GM19468 (cell line): Measurements from ENCODE around the gene USP26.
"Not testable (repeated sequence)": the region's sequence is repeated elsewhere in the genome, so short reads cannot be mapped to it uniquely, and the experiment has no call there.

Experiments
- ATAC-seq: cut with Tn5 transposase; IDR thresholded peaks from one replicate; pipeline ENCODE4 v1.9.1; 2021; ENCODE audit warnings: mild to moderate bottlenecking, moderate library complexity, moderate number of reproducible peaks; ENCODE audit not compliant: unreplicated experiment; ENCODE audit errors: extremely low read depth

Gene USP26

DNA sequence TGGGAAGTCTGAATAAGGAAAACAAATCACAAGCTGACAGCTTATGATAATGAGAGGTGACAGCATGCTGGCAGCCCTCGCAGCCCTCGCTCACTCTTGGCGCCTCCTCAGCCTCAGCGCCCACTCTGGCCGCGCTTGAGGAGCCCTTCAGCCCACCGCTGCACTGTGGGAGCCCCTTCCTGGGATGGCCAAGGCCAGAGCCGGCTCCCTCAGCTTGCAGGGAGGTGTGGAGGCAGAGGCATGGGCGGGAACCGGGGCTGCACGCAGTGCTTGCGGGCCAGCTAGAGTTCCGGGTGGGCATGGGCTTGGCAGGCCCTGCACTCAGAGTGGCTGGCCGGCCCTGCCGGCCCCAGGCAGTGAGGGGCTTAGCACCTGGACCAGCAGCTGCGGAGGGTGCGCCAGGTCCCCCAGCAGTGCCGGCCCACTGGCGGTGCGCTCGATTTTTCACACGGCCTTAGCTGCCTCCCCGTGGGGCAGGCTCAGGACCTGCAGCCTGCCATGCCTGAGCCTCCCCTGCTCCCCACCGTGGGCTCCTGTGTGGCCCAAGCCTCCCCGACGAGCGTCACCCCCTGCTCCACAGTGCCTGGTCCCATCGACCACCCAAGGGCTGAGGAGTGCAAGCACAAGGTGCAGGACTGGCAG lies 52.6 kb downstream of the USP26 start:
- ATAC-seq = not testable (repeated sequence)

DNA sequence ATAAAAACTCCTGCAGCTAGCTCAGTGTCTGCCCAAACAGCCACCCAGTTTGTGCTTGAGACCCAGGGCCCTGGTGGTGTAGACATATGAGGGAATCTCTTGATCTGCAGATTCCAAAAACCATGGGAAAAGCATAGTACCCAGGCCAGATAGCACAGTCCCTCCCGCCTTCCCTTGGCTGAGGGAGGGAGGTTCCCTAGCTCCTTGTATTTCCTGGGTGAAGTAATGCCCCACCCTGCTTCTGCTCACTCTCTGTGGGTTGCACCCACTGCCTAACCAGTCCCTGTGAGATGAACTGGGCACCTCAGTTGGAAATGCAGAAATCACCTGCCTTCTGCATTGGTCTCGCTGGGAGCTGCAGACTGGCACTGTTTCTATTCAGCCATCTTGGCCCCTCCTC lies 54.6 kb downstream of the USP26 start:
- ATAC-seq = no peak

DNA sequence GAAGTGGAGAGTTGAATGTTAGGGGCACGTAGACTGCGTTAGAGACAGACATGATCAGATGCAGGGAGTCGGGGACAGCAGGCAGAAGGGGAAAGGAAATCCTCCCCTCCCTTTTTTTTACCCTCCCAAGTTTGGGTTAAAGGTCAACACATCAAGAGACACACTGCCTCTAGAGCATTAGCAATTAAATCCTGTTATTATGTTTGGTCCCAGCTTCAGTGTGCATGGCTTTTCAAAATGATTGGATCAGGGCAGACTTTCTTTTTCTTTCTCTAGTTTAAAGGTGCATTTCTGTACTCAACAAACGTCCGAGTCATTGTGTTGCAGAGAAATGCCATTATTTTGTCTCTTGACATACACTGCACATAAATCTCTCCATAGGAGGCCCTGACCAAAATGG lies 63.9 kb downstream of the USP26 start:
- ATAC-seq = no peak

DNA sequence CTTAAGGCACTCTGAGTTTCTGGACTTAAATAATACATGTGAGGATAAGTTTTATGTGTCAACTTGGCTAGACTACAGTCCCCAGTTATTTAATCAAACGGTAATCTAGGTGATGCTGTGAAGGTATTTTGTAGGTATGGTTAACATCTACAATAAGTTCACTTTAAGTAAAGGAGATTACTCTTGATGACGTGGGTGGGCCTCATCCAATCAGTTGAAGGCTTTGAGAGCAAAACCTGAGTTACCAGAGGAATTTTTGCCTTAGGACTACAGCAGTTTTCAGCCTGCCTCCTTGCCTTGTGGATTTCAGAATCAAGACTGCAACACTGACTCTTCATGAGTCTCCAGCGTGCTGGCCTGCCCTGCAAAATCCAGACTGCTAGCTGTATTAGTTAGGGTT lies 78.7 kb downstream of the USP26 start:
- ATAC-seq = no peak

DNA sequence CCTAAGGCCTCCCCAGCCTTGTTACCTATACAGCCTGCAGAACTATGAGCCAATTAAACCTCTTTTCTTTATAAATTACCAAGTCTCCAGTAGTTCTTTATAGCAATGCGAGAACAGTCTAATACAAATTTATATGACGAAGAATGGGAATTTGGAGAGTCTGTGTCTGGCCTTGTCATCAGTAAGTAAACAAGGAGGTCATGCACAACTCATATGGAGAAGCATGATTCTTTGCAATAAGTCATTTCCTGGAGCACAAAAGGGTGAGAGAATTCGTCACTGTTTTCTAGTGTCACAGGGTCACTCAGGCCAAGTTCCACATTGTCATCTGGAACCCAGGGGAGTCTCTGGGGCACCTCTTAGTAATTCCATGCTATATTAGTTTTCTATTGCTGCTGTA lies 89.5 kb downstream of the USP26 start:
- no peak for ATAC-seq

DNA sequence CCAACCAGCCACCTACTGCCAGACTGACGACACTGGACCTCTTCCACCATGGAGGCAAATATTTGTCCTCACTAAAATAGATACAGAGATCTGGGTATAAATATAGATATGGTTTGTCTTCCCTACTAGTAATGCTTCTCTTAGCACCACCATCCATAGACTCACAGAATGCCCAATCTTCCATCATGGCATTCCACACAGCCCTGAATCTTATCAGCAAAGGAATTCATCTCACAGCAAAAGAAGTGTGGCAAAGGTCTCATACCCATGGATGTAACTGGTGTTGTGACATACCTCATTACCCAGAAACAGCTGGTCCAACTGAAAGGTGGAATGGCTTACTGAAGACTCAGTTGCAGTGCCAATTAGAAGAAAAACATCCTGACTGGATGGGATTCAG lies 91.3 kb downstream of the USP26 start:
- ATAC-seq = no peak

DNA sequence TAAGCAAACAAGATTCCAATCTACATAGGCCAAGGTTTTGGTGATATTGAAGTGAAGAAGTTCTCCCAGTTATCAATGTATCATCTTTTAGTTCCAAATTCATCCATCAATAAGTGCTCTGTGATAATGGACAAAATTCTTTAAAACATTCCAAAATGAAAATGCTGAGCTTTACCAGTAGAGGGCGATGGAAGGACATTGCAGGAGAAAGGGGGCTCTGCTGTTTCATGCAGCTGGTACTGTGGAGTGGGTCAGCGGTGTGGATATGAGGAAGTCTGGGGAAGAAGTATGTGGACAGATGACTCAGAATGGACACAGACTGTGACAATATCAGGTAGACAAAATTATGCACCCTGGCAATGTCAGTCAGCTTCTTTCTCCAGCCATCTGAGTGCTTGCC lies 91.9 kb downstream of the USP26 start:
- no peak for ATAC-seq

DNA sequence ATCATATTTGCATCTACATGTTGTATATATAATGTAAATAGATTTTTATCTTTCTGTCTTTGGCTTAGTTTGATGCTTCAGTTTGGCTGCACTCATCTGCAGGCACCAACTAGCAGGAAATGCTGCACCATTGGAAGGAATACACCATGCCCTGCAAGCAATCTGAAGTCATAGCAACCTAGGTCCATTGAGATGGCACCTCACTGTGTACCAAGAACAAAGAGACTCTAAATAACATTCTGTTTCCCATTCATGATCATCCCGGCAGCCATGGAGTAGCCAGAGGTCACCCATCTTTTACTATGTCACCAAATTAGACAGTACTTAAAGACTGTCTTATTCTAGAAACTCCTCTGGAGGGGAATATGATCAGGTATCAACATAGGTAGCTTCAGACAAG lies 97.7 kb downstream of the USP26 start:
- ATAC-seq = no peak

DNA sequence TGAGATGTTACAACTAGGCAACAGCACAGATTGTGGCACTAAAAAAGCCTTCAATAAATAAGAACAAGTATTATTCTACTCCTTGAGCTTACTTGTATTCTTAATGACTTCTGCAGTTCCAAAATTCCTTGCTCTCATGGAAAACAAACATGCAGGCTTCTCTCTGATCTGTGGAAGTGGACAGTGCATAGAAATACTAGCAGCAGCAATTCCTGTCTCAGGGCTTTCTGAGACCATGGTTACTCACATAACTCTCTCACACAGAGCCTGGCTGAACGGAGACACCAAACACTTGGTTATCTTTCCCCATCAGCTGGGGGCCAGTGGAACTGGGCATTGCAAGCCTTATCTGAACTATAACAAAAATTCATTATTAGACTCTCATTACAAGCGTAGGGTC lies 106.1 kb downstream of the USP26 start:
- no peak for ATAC-seq

DNA sequence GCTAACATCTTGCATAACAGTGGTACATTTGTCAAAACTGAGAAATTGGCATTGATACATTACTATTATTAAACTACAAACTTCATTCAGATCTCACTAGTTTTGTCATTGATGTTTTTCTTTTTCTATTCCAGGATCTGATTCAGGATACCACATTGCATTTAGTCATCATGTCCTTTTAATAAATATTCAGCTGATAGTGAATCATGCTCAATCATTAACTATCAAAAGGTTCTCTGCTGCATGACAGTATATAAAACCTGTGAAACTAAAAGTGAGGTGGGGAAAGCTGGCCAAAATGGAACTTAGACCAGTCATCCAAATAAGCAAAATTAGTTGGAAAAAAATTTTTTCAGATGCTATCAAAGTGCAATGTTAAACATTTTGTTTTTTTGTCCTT lies 110.4 kb downstream of the USP26 start:
- no peak for ATAC-seq

DNA sequence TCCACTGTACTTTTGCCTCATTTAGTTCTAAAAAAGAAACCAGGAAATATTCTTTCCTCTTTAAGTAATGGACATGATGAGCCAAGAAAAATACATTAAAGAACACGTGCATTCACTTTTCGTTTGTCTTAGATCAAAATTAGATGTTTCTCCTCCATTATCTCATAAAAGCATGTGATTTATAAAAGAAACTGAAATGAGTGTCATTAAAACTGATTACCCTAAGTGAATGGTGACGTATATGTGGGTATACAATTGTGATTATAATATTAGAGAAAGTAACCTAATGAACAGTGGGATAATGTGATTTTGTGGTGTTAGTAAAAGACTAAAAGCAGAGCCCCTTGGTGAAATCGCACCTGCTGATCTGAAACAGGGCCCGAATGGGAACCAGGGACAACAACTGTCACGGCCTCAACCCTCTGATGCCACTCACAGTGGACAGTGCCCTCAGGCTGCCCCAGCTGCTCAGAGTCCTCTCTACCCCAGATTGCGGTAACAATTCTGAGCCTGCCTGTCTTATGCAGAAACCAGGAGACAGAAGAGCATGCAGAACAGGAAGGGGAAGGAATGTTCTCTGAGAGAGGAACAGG lies 112.8 kb downstream of the USP26 start:
- ATAC-seq = no peak

DNA sequence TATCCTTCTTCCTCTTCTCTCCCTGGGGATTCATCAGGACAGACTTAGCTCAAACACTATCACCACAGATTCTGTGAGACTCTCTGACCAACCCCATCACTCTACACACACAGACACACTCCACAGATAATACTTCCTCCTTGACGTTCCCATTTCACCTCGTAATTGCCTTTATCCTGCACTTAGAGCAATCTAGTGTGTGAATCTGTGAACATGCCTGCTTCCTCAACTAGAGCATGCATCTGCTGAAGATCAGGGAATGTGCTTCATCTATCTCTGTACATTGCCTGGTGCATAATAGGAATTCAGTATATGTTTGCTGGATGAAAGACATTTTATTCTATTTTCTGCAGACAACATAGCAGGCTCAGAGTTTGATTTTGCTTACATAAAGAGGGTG lies 113.4 kb downstream of the USP26 start:
- no peak for ATAC-seq

DNA sequence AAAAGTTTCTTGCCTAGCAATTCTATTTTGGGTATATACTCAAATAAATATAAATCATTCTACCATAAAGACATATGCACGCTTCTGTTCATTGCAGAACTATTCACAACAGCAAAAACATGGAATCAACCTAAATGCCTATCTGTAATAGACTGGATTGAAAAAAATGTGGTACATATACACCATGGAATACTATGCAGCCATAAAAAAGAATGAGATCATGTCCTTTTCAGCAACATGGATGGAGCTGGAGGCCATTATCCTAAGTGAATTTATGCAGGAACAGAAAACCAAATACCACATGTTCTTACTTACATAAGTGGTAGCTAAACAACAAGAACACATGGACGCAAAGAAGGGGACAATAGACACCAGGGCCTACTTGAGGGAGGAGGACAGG lies 116.9 kb downstream of the USP26 start:
- ATAC-seq = not testable (repeated sequence)
